Measurements from ENCODE around the gene STAT5B. TPM values are rescaled to one million over a fixed set of nuclear protein-coding genes. Genes with fewer than 3 reads are reported as not detected.

Gene STAT5B
- total and polyA plus RNA-seq, 9 of the 15 experiments (the other 6 are each of a cell fraction or from before 2014, with no cell fraction given) = 20.8 to 176 (median 92.4) TPM

DNA sequence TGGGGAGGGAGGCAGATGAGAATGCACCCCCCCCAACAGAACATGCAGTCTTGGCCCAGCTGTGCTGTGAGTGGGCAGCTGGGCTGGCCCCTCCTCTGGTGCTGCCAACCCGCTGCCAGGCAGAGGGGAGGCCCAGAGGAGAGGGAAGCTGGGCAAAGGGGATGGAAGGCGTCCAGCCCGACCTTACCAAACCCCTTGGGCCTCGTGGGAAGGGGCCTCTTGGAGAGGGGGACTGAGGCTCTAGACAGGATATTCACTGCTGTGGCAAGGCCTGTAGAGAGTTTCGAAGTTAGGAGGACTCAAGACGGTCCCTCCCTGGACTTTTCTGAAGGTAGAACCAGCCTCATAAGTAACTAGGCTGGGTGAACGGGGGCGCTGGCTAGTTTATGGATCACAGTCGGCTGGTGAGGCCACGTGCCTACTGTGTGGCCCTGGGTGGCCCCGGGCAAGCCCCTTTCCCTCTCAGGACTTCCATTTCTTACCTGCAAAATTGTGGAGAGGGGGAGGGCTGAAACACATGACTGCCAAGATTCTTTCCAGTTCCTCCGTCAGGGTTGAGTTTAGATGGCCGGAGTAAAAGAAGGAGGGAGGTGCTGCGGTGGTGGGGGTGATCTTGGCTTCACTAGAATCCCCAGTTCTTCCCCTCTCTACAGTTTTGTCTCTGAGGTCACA, 11.2 kb upstream of the STAT5B start (continued):
- TF ChIP-seq, protein P1, sequence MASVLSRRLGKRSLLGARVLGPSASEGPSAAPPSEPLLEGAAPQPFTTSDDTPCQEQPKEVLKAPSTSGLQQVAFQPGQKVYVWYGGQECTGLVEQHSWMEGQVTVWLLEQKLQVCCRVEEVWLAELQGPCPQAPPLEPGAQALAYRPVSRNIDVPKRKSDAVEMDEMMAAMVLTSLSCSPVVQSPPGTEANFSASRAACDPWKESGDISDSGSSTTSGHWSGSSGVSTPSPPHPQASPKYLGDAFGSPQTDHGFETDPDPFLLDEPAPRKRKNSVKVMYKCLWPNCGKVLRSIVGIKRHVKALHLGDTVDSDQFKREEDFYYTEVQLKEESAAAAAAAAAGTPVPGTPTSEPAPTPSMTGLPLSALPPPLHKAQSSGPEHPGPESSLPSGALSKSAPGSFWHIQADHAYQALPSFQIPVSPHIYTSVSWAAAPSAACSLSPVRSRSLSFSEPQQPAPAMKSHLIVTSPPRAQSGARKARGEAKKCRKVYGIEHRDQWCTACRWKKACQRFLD (CRISPR knock-in tag; IDR thresholded peaks at IDR 0.05) = peak; percentile 72
- TF ChIP-seq CREB1 (IDR thresholded peaks at IDR 0.05) (0 out of 2 replicates have a peak, but pooled peaks have one; percentile 6), CREB1 (CRISPR knock-in tag; IDR thresholded peaks at IDR 0.05) (no peak), SNIP1 (IDR thresholded peaks at IDR 0.05; ENCODE audit: low read depth) (no peak), KAT8 (IDR thresholded peaks at IDR 0.05; ENCODE audit: low read depth) (no peak), CBX8 (IDR thresholded peaks at IDR 0.05; ENCODE audit: borderline replicate concordance, extremely low read depth, low read depth, low read length, poor library complexity, severe bottlenecking) (no peak), TBL1XR1 (IDR thresholded peaks at IDR 0.05; ENCODE audit: low read length in 2 of 2) (no peak), TFAM (CRISPR knock-in tag; conservative IDR thresholded peaks at IDR 0.05) (no peak), PCBP1 (IDR thresholded peaks at IDR 0.05; ENCODE audit: low read depth, low read length, poor library complexity, severe bottlenecking) (no peak), CC2D1A (IDR thresholded peaks at IDR 0.05) (no peak), RCOR1 (IDR thresholded peaks at IDR 0.05; ENCODE audit: borderline replicate concordance in 1 of 2, low read depth in 2 of 2, low read length in 2 of 2) (no peak), POLR2G (IDR thresholded peaks at IDR 0.05; ENCODE audit: low read depth, low read length) (0 out of 2 replicates have a peak, but pooled peaks have one; percentile 19), ZFX (CRISPR knock-in tag; IDR thresholded peaks at IDR 0.05) (peak; percentile 64), EWSR1 (IDR thresholded peaks at IDR 0.05; ENCODE audit: borderline replicate concordance, low read depth, partially characterized antibody) (no peak)
- TF ChIP-seq, protein P2, sequence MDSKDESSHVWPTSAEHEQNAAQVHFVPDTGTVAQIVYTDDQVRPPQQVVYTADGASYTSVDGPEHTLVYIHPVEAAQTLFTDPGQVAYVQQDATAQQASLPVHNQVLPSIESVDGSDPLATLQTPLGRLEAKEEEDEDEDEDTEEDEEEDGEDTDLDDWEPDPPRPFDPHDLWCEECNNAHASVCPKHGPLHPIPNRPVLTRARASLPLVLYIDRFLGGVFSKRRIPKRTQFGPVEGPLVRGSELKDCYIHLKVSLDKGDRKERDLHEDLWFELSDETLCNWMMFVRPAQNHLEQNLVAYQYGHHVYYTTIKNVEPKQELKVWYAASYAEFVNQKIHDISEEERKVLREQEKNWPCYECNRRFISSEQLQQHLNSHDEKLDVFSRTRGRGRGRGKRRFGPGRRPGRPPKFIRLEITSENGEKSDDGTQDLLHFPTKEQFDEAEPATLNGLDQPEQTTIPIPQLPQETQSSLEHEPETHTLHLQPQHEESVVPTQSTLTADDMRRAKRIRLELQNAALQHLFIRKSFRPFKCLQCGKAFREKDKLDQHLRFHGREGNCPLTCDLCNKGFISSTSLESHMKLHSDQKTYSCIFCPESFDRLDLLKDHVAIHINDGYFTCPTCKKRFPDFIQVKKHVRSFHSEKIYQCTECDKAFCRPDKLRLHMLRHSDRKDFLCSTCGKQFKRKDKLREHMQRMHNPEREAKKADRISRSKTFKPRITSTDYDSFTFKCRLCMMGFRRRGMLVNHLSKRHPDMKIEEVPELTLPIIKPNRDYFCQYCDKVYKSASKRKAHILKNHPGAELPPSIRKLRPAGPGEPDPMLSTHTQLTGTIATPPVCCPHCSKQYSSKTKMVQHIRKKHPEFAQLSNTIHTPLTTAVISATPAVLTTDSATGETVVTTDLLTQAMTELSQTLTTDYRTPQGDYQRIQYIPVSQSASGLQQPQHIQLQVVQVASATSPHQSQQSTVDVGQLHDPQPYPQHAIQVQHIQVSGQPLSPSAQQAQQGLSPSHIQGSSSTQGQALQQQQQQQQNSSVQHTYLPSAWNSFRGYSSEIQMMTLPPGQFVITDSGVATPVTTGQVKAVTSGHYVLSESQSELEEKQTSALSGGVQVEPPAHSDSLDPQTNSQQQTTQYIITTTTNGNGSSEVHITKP (IDR thresholded peaks at IDR 0.05; ENCODE audit: partially characterized antibody) = peak; percentile 95
- TF ChIP-seq, protein P3, sequence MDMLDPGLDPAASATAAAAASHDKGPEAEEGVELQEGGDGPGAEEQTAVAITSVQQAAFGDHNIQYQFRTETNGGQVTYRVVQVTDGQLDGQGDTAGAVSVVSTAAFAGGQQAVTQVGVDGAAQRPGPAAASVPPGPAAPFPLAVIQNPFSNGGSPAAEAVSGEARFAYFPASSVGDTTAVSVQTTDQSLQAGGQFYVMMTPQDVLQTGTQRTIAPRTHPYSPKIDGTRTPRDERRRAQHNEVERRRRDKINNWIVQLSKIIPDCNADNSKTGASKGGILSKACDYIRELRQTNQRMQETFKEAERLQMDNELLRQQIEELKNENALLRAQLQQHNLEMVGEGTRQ (CRISPR knock-in tag; IDR thresholded peaks at IDR 0.05) = 0 out of 2 replicates have a peak, but pooled peaks have one; percentile 17
- TF ChIP-seq, protein P4, sequence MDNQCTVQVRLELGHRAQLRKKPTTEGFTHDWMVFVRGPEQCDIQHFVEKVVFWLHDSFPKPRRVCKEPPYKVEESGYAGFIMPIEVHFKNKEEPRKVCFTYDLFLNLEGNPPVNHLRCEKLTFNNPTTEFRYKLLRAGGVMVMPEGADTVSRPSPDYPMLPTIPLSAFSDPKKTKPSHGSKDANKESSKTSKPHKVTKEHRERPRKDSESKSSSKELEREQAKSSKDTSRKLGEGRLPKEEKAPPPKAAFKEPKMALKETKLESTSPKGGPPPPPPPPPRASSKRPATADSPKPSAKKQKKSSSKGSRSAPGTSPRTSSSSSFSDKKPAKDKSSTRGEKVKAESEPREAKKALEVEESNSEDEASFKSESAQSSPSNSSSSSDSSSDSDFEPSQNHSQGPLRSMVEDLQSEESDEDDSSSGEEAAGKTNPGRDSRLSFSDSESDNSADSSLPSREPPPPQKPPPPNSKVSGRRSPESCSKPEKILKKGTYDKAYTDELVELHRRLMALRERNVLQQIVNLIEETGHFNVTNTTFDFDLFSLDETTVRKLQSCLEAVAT (IDR thresholded peaks at IDR 0.05) = 0 out of 4 replicates have a peak, but pooled peaks of 1 of the 2 experiments have one; percentile 64
- TF ChIP-seq, protein P5, sequence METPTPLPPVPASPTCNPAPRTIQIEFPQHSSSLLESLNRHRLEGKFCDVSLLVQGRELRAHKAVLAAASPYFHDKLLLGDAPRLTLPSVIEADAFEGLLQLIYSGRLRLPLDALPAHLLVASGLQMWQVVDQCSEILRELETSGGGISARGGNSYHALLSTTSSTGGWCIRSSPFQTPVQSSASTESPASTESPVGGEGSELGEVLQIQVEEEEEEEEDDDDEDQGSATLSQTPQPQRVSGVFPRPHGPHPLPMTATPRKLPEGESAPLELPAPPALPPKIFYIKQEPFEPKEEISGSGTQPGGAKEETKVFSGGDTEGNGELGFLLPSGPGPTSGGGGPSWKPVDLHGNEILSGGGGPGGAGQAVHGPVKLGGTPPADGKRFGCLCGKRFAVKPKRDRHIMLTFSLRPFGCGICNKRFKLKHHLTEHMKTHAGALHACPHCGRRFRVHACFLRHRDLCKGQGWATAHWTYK (CRISPR knock-in tag; IDR thresholded peaks at IDR 0.05) = 0 out of 2 replicates have a peak, but pooled peaks have one; percentile 35

Measured in K562 (cell line).